Activated T-helper 2 cell treated with anti-CD3 and anti-CD28 coated beads, Interferon-gamma antibody, Interleukin-2, Interleukin-4, amounts not matched to agents 10 μg/mL and 5 μg/mL and 100 μg/mL, durations not matched to agents 14 hours and 24 hours and 36 hours (primary cell): ENCODE results near the gene TSPYL1. TPM values are rescaled to one million over a fixed set of nuclear protein-coding genes. Genes with fewer than 3 reads are reported as not detected.

Source experiments
- DNase-seq: peaks from one replicate; pipeline ENCODE4 v3.0.0; 2021; ENCODE audit warnings: low spot score
- H3K27ac Mint-ChIP-seq: one replicate; pipeline ENCODE4 v1.8.0; 2021; ENCODE audit warnings: mixed read lengths
- H3K27me3 Mint-ChIP-seq: one replicate; pipeline ENCODE4 v1.8.0; 2021; ENCODE audit warnings: low read depth, mixed read lengths
- H3K36me3 Mint-ChIP-seq: one replicate; pipeline ENCODE4 v1.8.0; 2021; ENCODE audit warnings: low read depth, mixed read lengths
- H3K4me1 Mint-ChIP-seq: one replicate; pipeline ENCODE4 v1.8.0; 2021; ENCODE audit warnings: low read depth, mixed read lengths
- H3K4me3 Mint-ChIP-seq: one replicate; pipeline ENCODE4 v1.8.0; 2021; ENCODE audit warnings: low read depth, mild to moderate bottlenecking, moderate library complexity, mixed read lengths
- H3K9me3 Mint-ChIP-seq: one replicate; pipeline ENCODE4 v1.8.0; 2021; ENCODE audit warnings: mixed read lengths
- intact Hi-C: fragments of 100-400 bp; cut with micrococcal nuclease; formaldehyde crosslinking; loops from one replicate; pipeline ENCODE4 v1.15.1; 2023
- total RNA-seq: library from RNA; stranded (reverse); gene quantifications from 2 replicates; pipeline ENCODE4 v1.2.3, GENCODE V29; 2022

Gene TSPYL1
- total RNA-seq, 1 donor from 2014 or later: 41.1 TPM

DNA sequence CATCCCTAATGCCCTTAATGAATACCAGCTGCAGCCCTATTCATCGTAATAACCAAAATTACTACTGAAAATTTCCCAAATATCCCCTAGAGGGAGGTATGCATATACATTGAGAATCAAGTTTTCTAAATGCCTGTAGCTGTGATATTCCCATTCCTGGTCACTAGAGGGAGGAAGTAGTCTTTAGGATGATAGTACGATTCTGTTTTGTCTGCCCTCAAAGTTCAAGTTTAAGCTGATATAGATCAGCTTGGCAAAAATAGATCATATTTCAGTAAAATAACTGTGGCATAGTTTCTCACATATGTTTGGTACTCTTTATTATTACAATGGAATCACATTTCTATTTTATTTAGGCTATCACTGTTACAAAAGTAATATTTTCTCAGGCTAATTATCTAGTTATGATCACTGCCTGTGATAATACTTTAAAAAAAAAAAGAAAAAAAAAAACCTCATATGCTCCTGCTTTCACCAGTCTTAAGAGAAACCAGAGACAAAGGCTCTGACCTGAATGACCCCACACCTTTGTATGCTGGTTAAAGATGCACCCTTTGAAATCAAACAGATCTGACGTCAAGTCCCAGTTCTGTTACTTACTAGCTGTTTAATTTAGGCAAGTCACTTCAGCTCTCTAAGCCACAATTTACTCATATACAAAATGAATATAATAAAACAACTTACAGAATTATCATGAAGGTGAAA lies 11.0 kb downstream of the TSPYL1 start:
- Mint-ChIP-seq H3K4me3 (no peak overlapping the region), H3K4me1 (peaks cover 10% of the 10 kb centered on the region)

DNA sequence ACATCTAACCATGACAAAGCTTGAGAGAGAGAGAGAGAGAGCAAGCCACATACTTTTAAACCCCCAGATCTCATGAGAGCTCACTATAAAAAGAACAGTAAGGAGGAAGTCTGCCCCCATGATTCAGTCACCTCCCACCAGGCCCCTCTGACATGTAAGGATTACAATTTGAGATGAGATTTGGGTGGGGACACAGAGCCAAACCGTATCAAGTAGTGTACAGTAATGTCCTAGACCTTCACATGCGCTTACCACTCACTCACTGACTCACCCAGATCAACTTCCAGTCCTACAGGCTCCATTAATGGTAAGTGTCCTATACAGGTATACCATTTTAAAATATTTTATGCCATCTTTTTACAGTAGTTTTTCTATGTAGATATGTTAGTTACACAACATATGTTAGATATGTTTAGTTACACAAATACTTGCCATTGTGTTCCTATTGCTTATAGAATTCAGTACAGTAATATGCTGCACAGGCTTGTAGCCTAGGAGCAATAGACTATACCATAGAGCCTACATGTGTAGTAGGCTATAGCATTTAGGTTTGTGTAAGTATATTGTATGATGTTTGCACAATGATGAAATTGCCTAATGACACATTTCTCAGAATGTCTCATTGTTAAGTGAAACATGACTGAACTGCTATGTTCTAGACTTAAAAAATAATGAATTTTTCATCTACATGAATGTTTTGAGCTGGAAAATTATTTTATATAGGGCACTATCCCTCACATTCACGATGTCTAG lies 11.7 kb downstream of the TSPYL1 start:
- Mint-ChIP-seq H3K27ac (no peak overlapping the region), H3K9me3 (peaks cover 13% of the 10 kb centered on the region), H3K27me3 (no peaks in the 10 kb centered on the region), H3K4me1 (peaks cover 10% of the 10 kb centered on the region), H3K4me3 (no peak overlapping the region), H3K36me3 (peaks cover 22% of the 10 kb centered on the region)
- no peak for DNase-seq
- intact Hi-C loops: loop anchor here (5.0 kb wide), 1 partner anchor 264 kb away; no protein-coding TSS in a partner anchor

More for the DNA sequence above, 11.0 kb downstream of the TSPYL1 start:
- no peaks in the 10 kb centered on the region for H3K27me3 Mint-ChIP-seq
- H3K36me3 Mint-ChIP-seq: peaks cover 20% of the 10 kb centered on the region
- peaks cover 9% of the 10 kb centered on the region for H3K9me3 Mint-ChIP-seq
- intact Hi-C loops: loop anchor here (5.0 kb wide), 1 partner anchor 264 kb away; no protein-coding TSS in a partner anchor
- no peak overlapping the region for H3K27ac Mint-ChIP-seq
- DNase-seq: no peak

DNA sequence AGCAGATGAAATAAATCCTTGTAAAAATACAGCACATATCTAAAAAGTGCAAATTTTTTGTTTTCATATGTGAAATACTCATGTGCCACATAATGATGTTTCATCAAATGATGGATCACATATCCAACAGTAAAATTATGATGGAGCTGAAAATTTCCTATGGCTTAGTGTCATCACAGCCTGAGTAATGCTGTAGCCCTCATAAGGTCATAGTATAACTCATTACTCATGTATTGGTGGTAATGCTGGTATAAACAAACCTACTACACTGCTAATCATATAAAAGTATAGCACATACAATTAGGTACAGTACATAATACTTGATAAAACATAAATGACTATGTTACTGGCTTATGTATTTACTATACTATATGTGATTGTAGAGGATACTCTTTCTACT lies 12.9 kb downstream of the TSPYL1 start:
- Mint-ChIP-seq H3K9me3 (peaks cover 23% of the 10 kb centered on the region), H3K36me3 (peaks cover 20% of the 10 kb centered on the region), H3K4me3 (no peak overlapping the region), H3K27me3 (no peaks in the 10 kb centered on the region), H3K4me1 (peaks cover 10% of the 10 kb centered on the region), H3K27ac (no peak overlapping the region)
- intact Hi-C loops: loop anchor here (5.0 kb wide), 1 partner anchor 265 kb away; no protein-coding TSS in a partner anchor
- no peak for DNase-seq

DNA sequence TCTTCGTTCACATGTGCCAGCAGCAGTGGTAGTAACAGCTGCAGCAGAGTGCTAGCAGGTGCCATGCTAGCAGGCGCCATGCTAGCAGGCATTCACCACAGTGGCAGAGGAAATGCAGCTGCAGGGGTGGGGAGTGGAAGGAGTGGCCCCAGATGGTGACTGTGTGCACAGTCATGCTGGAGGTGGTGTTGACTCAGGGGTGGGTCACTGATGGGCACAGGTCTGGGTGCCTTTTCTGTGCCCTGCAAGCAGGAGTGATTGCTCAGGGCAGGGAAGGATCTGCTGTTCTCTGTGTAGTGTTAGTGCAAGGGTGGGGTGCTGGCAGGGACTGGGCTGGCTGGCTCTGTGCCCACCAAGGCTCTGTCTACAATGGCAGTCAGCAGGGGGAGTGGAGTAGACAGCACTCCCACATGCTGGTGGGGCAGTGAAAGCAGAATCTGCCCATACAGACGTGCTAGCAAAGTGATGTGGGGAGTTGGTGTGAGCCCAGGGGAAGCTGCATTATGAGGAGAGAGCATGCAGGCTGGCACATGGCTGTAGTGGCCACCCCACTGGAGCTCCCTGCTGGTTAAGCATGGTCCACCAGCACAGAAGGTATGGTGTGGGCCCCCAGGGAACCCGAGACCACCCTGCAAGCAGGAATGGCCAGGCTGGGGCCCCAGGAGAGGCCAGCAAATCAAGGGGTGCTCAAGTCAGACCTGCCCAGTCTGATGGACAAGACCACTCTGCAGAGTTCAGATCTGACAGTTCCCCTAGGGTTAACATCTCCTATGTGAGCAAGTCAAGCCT lies 14.5 kb downstream of the TSPYL1 start:
- no peak for DNase-seq
- H3K36me3 Mint-ChIP-seq: peaks cover 20% of the 10 kb centered on the region
- H3K27ac Mint-ChIP-seq: no peak overlapping the region
- H3K27me3 Mint-ChIP-seq: no peaks in the 10 kb centered on the region
- peaks cover 10% of the 10 kb centered on the region for H3K4me1 Mint-ChIP-seq
- intact Hi-C loops: loop anchor here (5.0 kb wide), 1 partner anchor 267 kb away; no protein-coding TSS in a partner anchor
- H3K4me3 Mint-ChIP-seq: no peak overlapping the region
- H3K9me3 Mint-ChIP-seq: peaks cover 23% of the 10 kb centered on the region

DNA sequence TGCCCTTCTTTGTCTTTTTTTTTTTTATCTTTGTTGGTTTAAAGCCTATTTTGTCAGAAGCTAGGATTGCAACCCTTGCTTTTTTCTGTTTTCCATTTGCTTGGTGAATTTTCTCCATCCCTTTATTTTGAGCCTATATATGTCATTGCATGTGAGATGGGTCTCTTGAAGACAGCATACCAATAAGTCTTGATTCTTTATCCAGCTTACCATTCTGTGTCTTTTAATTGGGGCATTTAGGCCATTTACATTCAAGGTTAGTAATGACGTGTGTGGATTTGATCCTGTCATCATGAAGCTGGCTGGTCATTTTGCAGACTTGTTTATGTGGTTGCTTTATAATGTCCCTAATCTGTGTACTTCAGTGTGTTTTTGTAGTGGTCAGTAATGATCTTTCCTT lies 16.4 kb downstream of the TSPYL1 start:
- intact Hi-C loops: no loop called here
- Mint-ChIP-seq H3K4me3 (no peak overlapping the region), H3K27ac (no peak overlapping the region), H3K9me3 (peaks cover 23% of the 10 kb centered on the region), H3K27me3 (no peaks in the 10 kb centered on the region), H3K36me3 (peaks cover 20% of the 10 kb centered on the region), H3K4me1 (peaks cover 6% of the 10 kb centered on the region)
- DNase-seq: no peak

DNA sequence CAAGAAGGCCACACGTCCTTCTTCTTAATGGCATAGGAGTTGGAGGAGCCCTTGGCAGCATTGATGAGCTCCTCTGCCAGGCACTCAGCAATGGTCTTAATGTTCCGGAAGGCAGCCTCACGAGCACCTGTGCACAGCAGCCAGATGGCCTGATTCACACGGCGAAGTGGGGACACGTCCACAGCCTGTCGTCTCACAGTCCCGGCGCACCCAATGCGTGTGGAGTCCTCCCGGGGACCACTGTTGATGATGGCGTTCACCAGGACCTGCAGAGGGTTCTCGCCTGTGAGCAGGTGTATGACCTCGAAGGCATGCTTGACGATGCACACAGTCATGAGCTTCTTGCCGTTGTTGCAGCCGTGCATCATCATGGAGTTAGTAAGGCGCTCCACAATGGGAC lies 21.2 kb downstream of the TSPYL1 start:
- Mint-ChIP-seq H3K27me3 (no peaks in the 10 kb centered on the region), H3K9me3 (peaks cover 14% of the 10 kb centered on the region), H3K4me1 (peaks cover 3% of the 10 kb centered on the region), H3K36me3 (peaks cover 9% of the 10 kb centered on the region), H3K4me3 (no peak overlapping the region), H3K27ac (no peak overlapping the region)
- no peak for DNase-seq
- intact Hi-C loops: no loop called here

DNA sequence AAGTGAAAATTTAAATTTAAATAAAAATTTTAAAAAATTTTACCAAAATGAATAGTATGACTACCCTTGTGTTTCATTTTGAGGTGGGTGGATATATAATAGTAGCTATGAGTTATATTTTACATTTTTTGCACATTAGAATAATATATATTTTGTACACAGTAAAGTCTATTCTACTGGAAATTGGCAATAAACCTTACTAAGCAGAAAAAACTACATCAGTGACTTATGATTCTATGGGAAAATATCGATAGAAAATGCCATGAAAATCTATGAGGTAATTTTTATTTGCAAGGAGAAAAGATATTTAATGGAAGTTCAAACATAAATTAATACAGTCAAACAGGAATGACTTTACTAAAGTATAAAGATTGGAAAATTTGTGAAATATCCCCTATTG lies 23.0 kb downstream of the TSPYL1 start:
- H3K9me3 Mint-ChIP-seq: no peaks in the 10 kb centered on the region
- peaks cover 16% of the 10 kb centered on the region for H3K4me1 Mint-ChIP-seq
- no peak overlapping the region for H3K27ac Mint-ChIP-seq
- DNase-seq: no peak
- peaks cover 8% of the 10 kb centered on the region for H3K36me3 Mint-ChIP-seq
- H3K27me3 Mint-ChIP-seq: no peaks in the 10 kb centered on the region
- intact Hi-C loops: no loop called here
- H3K4me3 Mint-ChIP-seq: no peak overlapping the region

DNA sequence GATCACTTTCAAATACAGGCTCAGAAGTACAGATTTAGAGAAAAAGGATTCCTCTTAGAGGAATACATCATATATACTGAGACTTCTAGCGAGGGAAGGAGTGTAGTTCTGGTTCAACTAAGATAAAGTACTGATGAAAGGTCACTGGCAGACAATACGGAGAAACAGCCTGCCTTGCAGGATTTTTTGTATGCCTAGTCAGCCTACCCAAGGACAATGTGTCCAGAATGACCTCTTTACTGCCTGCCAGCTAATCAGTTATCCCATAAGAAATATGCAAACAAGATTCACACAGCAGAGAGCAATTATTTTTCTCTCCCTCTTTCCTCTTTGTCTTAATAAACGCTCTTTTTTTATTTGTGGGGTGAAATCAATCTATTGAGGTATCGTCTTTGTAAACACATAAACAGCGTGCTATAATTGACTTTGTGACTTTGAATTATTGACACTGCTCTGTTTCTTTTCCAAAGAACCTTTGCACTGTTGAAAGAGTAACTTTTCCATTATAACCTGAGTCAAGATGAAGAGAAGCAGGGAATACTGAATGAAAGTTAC lies 24.4 kb downstream of the TSPYL1 start:
- peaks cover 29% of the 10 kb centered on the region for H3K4me1 Mint-ChIP-seq
- H3K36me3 Mint-ChIP-seq: peaks cover 16% of the 10 kb centered on the region
- H3K27me3 Mint-ChIP-seq: no peaks in the 10 kb centered on the region
- no peak overlapping the region for H3K4me3 Mint-ChIP-seq
- H3K9me3 Mint-ChIP-seq: no peaks in the 10 kb centered on the region
- intact Hi-C loops: no loop called here
- no peak overlapping the region for H3K27ac Mint-ChIP-seq
- DNase-seq: no peak

DNA sequence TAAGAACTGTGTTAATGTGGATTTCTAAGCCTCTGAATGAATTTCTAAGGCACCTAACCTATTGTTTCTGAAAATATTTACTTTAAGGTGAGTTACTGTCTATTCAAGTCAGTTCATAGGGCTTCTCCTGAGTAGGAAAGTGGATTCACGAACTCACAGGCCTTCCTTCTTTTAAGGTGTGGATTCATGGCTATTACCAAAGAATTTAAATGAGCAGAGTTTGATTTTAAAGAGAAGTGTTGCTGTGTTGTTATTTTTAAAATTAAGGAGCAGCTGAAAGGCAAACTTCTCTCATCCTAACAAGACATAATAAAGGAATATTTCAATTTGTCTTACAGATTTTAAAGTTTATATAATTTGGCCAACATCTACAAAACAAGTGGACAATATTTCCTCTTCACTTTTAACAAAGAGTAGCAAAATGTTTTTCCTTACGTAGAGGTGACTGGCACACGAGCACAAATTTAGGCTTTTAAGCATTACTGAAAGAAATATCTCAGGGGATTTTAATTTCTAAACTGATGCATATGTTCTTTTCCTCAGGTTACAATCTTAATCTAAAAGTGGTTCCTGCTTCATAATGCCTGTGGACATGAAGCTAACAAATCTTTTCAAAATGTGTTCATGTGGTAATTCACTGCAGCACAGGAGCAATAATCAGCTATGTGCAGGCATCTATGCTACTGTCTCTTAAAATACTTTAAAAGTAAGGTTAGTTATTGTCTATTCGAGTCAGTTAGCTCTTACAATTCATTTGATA lies 25.3 kb downstream of the TSPYL1 start:
- H3K4me1 Mint-ChIP-seq: peaks cover 34% of the 10 kb centered on the region
- no peak overlapping the region for H3K27ac Mint-ChIP-seq
- H3K4me3 Mint-ChIP-seq: no peak overlapping the region
- no peaks in the 10 kb centered on the region for H3K9me3 Mint-ChIP-seq
- H3K27me3 Mint-ChIP-seq: no peaks in the 10 kb centered on the region
- H3K36me3 Mint-ChIP-seq: peaks cover 21% of the 10 kb centered on the region
- intact Hi-C loops: loop anchor here (1.0 to 5.0 kb wide), 3 partner anchors 25 to 317 kb away; partner anchors contain the start of genes NT5DC1, RWDD1 and TSPYL1
- no peak for DNase-seq

DNA sequence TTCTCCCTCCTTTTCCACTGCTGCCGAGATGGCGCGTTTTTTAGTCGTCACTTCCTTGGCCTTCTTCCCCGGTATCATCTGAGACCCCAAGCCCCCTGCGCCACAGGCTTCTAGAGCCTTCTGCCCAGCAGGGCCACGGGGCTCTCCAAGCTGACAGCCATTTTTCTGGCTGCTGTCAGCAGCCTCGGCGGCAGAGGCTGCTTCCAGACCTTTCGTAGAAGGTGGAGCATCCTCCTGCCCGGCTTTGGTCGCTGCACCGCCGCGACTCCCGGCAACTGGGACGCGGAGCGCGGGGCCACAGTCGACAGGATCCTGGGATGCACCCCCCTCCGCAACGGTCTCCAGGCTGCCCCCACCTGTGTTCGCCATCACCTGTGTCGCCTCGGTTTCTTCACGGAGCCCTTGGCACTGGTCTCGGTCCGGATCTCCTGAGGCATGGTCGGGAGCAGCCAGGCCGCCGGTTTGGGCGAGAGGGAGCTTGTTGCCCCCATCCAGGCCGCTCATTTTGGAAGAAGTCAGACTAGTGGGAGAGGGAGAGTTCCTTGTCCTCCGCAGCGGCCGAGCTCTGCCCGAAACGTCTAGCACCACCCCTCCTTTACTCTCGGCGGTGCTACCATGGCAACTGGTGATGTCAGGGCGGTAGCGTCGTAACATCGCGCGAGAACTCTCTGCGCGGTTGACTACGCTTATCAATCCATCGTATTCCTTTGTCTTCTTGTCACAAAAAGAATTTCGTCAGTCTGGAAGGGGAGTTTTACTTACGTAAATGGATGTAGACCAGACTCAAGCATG lies 26.0 kb downstream of the TSPYL1 start, which contains the start of gene TSPYL4:
TSS of gene TSPYL4 (minus strand) at position 571 of the 792 bp plus-strand sequence. CDS start at position 504, 67 bp downstream.
- no peaks in the 10 kb centered on the region for H3K9me3 Mint-ChIP-seq
- peaks cover 34% of the 10 kb centered on the region for H3K4me1 Mint-ChIP-seq
- no peak within 1 kb of the TSS for H3K4me3 Mint-ChIP-seq
- no peak within 1 kb of the TSS for H3K27ac Mint-ChIP-seq
- no peaks in the 10 kb centered on the region for H3K27me3 Mint-ChIP-seq
- H3K36me3 Mint-ChIP-seq: peaks cover 21% of the 10 kb centered on the region
- intact Hi-C loops: loop anchor here (1.0 to 5.0 kb wide), 3 partner anchors 26 to 318 kb away; partner anchors contain the start of genes NT5DC1, RWDD1 and TSPYL1
- DNase-seq: peak; percentile 89

DNA sequence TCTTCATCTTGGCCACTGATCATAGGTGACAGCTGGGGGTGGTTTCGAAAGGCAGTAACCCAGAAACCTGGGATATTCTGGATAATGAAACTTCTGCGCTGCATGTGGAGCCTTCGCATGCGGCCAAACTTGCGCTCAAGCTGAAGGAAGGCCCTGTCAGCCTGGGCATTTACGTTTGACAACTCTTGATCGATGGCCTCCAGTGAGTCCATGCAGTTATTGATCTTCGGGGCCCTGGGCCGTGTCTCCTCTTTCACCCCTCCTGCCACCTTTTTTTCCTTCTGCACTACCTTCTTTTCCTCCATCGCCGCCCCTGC lies 26.6 kb downstream of the TSPYL1 start:
- Mint-ChIP-seq H3K27ac (no peak overlapping the region), H3K27me3 (no peaks in the 10 kb centered on the region), H3K9me3 (no peaks in the 10 kb centered on the region), H3K36me3 (peaks cover 21% of the 10 kb centered on the region), H3K4me1 (peaks cover 38% of the 10 kb centered on the region), H3K4me3 (no peak overlapping the region)
- no peak for DNase-seq
- intact Hi-C loops: loop anchor here (5.0 kb wide), 1 partner anchor 151 kb away; the partner anchor contains the start of gene NT5DC1
